PC-9 (cell line): Measurements from ENCODE around the gene CYFIP1. TPM values are rescaled to one million over a fixed set of nuclear protein-coding genes. Genes with fewer than 3 reads are reported as not detected.
"Not testable (repeated sequence)": the region's sequence is repeated elsewhere in the genome, so short reads cannot be mapped to it uniquely, and the experiment has no call there.

Experiments used
- BruUV-seq: library from RNA; stranded (reverse); fragments of 400-500 nt; replicated peaks from 2 replicates; lab custom pipeline; 2021; lab: Mats Ljungman, UMichigan
- CTCF ChIA-PET: fragments of 300-600 bp; sonication (Branson Sonifier 250); formaldehyde crosslinking; loops from one replicate; lab custom pipeline; 2022; ENCODE audit warnings: antibody characterized with exemption; lab: Charles Lee
- POLR2A ChIA-PET: fragments of 300-600 bp; sonication (Branson Sonifier 250); formaldehyde crosslinking; loops from one replicate; lab custom pipeline; 2022; ENCODE audit warnings: antibody characterized with exemption; ENCODE audit not compliant: unreplicated experiment; lab: Charles Lee
- DNase-seq, 2 experiments: peaks; one replicate each; pipeline versions ENCODE4 v3.0.0 to v3.0.0-alpha.2; 2015 to 2022; ENCODE audit warnings: mixed read lengths in 1 of 2
- H2AFZ ChIP-seq: fragments of 200-600 bp; sonication (generic); 2 replicates; pipeline ENCODE4 v1.8.1; 2017; ENCODE audit warnings: antibody characterized with exemption
- H3F3A ChIP-seq: fragments of 200-600 bp; sonication (generic); 2 replicates; pipeline ENCODE4 v1.8.1; 2017; ENCODE audit warnings: antibody characterized with exemption, mild to moderate bottlenecking, low read depth; ENCODE audit not compliant: insufficient read depth
- H3K27ac ChIP-seq: fragments of 200-600 bp; sonication (generic); 2 replicates; pipeline ENCODE4 v1.6.1; 2016; ENCODE audit warnings: mixed run types
- H3K27me3 ChIP-seq: fragments of 200-600 bp; sonication (generic); 2 replicates; pipeline ENCODE4 v1.6.1; 2016; ENCODE audit warnings: low read depth, mixed run types; ENCODE audit not compliant: insufficient read depth
- H3K36me3 ChIP-seq: fragments of 200-600 bp; sonication (generic); 2 replicates; pipeline ENCODE4 v1.6.1; 2016; ENCODE audit warnings: low read depth, mixed run types
- H3K4me1 ChIP-seq: fragments of 200-600 bp; sonication (generic); replicated peaks from 2 replicates; pipeline ENCODE4 v1.6.1; 2016; ENCODE audit warnings: mixed run types; ENCODE audit not compliant: insufficient read depth
- H3K4me2 ChIP-seq: fragments of 200-600 bp; sonication (generic); 2 replicates; pipeline ENCODE4 v1.6.1; 2017; ENCODE audit warnings: mixed run types
- H3K4me3 ChIP-seq: fragments of 200-600 bp; sonication (generic); 2 replicates; pipeline ENCODE4 v1.6.1; 2016; ENCODE audit warnings: mixed run types
- H3K79me2 ChIP-seq: fragments of 200-600 bp; sonication (generic); 2 replicates; pipeline ENCODE4 v1.6.1; 2017; ENCODE audit warnings: low read depth, mixed run types
- H3K9me2 ChIP-seq: fragments of 200-600 bp; sonication (generic); 2 replicates; pipeline ENCODE4 v1.8.1; 2017; ENCODE audit warnings: mild to moderate bottlenecking; ENCODE audit not compliant: insufficient read depth
- H3K9me3 ChIP-seq: fragments of 200-600 bp; sonication (generic); 2 replicates; pipeline ENCODE4 v1.8.1; 2016; ENCODE audit warnings: low read depth; ENCODE audit not compliant: insufficient read depth
- H4K20me1 ChIP-seq: fragments of 200-600 bp; sonication (generic); 2 replicates; pipeline ENCODE4 v1.8.1; 2017; ENCODE audit not compliant: insufficient read depth
- EZH2 ChIP-seq: fragments of 200-600 bp; sonication (generic); IDR thresholded peaks from 2 replicates; pipeline ENCODE4 v1.8.0; 2017; ENCODE audit warnings: antibody characterized with exemption, low read depth
- intact Hi-C: fragments of 100-400 bp; cut with micrococcal nuclease; formaldehyde crosslinking; loops from one replicate; pipeline ENCODE4 v1.10.0; 2022; ENCODE audit not compliant: unreplicated experiment
- total RNA-seq: library from RNA; stranded (reverse); gene quantifications from 2 replicates; pipeline ENCODE4 v1.2.3, GENCODE V29; 2021
- TF ChIP-seq, protein P1 (sequence below): fragments of 200-600 bp; sonication (generic); conservative IDR thresholded peaks from 2 replicates; pipeline ENCODE4 v1.6.1; 2017; ENCODE audit warnings: mixed run types, antibody characterized with exemption, mild to moderate bottlenecking, moderate library complexity

The CYFIP1 gene
- total RNA-seq, 1 experiment from 2014 or later = 114 TPM

DNA sequence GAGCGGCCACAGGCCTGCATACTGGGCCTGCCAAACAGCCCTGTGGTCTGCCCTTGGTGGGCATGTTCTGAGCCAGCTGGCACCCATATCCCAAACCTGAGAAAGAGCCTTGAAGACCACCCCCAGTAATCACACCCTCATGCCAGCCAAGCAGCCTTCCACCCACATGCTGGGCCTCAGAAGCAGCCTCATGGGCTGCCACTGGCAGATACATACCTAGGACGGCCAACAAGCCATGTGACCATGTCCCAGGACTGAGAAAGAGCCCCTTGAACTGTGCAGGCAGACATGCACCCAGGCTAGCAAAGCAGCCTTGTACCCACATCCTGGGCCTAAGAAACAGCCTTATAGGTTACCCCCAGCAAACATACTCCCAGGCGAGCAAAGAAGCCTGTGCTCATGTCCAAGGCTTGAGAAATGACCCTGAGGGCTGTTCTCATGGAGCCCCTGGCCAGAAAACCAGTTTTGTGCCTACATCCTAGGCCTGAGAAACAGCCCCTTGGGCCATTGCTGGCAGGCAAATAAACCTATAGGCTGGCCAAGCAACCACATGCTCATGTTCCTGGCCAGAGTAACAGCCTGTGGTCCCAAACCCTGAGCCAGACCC is 34.3 kb upstream of the CYFIP1 start:
- Histone ChIP-seq H3K27ac (no peak overlapping the region), H3K9me2 (no peaks in the 10 kb centered on the region), H3K9me3 (no peaks in the 10 kb centered on the region), H2AFZ (no peak overlapping the region), H3K79me2 (no peaks in the 10 kb centered on the region), H3K36me3 (peaks cover 5% of the 10 kb centered on the region; the same call in 1 of the 2 replicates), H4K20me1 (no peaks in the 10 kb centered on the region), H3K4me1 (no peaks in the 10 kb centered on the region), H3F3A (no peaks in the 10 kb centered on the region), H3K4me2 (no peak overlapping the region), H3K4me3 (no peak overlapping the region), H3K27me3 (no peaks in the 10 kb centered on the region)
- BruUV-seq = no TSS peak
- ChIA-PET CTCF (no interaction called here), POLR2A (no interaction called here)
- intact Hi-C loops = no loop called here
- DNase-seq = no peak
- TF ChIP-seq, protein P1, sequence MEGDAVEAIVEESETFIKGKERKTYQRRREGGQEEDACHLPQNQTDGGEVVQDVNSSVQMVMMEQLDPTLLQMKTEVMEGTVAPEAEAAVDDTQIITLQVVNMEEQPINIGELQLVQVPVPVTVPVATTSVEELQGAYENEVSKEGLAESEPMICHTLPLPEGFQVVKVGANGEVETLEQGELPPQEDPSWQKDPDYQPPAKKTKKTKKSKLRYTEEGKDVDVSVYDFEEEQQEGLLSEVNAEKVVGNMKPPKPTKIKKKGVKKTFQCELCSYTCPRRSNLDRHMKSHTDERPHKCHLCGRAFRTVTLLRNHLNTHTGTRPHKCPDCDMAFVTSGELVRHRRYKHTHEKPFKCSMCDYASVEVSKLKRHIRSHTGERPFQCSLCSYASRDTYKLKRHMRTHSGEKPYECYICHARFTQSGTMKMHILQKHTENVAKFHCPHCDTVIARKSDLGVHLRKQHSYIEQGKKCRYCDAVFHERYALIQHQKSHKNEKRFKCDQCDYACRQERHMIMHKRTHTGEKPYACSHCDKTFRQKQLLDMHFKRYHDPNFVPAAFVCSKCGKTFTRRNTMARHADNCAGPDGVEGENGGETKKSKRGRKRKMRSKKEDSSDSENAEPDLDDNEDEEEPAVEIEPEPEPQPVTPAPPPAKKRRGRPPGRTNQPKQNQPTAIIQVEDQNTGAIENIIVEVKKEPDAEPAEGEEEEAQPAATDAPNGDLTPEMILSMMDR = no peak
- TF ChIP-seq EZH2 = no peak

DNA sequence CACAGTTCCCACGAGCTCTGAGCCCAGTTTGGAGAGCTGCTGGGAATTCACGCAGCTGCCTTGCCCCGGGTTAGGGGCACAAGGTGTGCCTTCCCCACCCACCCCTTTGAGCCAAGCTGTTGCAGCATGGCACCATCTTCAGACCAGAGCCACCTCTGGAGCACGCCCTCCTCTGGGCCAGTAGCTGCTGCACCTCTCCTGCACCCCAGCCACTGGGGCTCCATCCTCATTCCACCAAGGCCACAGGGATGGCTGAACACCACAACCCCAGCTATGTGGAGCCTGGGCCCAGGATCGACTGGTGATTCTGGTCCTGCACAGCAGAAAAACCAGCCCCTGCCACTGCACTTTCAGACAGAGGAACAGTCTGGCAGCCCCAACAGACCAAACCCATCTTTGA is 33.5 kb upstream of the CYFIP1 start:
- H3K79me2 ChIP-seq = no peaks in the 10 kb centered on the region
- no peaks in the 10 kb centered on the region for H4K20me1 ChIP-seq
- H3K4me3 ChIP-seq = no peak overlapping the region

DNA sequence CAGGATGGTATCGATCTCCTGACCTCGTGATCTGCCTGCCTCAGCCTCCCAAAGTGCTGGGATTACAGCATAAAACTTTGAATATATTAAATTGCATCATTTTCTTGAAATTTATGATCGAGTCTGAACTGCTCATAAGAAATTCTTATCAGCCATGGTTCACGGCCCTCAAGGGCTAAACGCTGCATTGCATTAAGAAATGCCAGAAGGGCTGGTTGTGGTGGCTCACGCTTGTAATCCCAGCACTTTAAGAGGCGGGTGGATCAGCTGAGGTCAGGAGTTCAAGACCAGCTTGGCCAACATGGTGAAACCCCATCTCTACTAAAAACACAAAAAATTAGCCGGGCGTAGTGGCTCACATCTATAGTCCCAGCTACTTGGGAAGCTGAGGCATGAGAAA is 32.4 kb upstream of the CYFIP1 start:
- H3K27ac ChIP-seq = not testable (repeated sequence)

More for the DNA sequence above, 33.5 kb upstream of the CYFIP1 start:
- TF ChIP-seq EZH2 = no peak
- TF ChIP-seq, protein P1 = no peak
- no peak overlapping the region for H2AFZ ChIP-seq
- CTCF ChIA-PET = no interaction called here
- no peaks in the 10 kb centered on the region for H3F3A ChIP-seq
- POLR2A ChIA-PET = no interaction called here
- no TSS peak for BruUV-seq
- H3K4me2 ChIP-seq = no peak overlapping the region
- H3K4me1 ChIP-seq = no peaks in the 10 kb centered on the region
- no peak for DNase-seq
- no peaks in the 10 kb centered on the region for H3K9me3 ChIP-seq
- H3K9me2 ChIP-seq = no peaks in the 10 kb centered on the region
- intact Hi-C loops = no loop called here
- H3K27ac ChIP-seq = no peak overlapping the region
- peaks cover 5% of the 10 kb centered on the region; the same call in 1 of the 2 replicates for H3K36me3 ChIP-seq
- H3K27me3 ChIP-seq = no peaks in the 10 kb centered on the region

DNA sequence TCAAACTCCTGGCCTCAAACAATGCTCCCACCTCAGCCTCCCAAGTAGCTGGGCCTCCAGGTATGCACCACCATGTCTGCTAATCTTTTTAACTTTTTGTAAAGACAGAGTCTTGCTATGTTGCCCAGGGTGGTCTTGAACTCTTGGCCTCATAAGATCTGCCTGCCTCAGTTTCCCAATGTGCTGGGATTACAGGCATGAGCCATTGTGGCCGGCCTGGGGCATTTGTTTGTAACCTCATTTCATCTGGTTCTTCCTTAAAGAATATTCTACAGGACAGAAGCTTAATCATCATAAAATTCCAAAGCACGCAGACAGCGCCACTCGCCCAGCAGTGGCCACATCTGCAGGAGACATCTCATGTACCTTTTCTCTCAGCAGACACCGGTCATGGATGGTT is 23.6 kb upstream of the CYFIP1 start:
- H3K9me2 ChIP-seq = no peaks in the 10 kb centered on the region
- H3K9me3 ChIP-seq = no peaks in the 10 kb centered on the region
- H3K27me3 ChIP-seq = no peaks in the 10 kb centered on the region
- H3K4me3 ChIP-seq = no peak overlapping the region
- BruUV-seq = no TSS peak
- POLR2A ChIA-PET = no interaction called here
- no peak for DNase-seq
- TF ChIP-seq EZH2 = no peak
- TF ChIP-seq, protein P1 = no peak
- no peak overlapping the region for H3K27ac ChIP-seq
- H3K36me3 ChIP-seq = 0 out of 2 replicates have a peak, but pooled peaks cover 3% of the 10 kb centered on the region
- CTCF ChIA-PET = no interaction called here
- no peak overlapping the region for H3K4me2 ChIP-seq
- no peaks in the 10 kb centered on the region for H3K79me2 ChIP-seq
- no peaks in the 10 kb centered on the region for H4K20me1 ChIP-seq
- H3K4me1 ChIP-seq = no peaks in the 10 kb centered on the region
- no peaks in the 10 kb centered on the region for H3F3A ChIP-seq
- intact Hi-C loops = no loop called here
- no peak overlapping the region for H2AFZ ChIP-seq

More for the DNA sequence above, 32.4 kb upstream of the CYFIP1 start:
- BruUV-seq, H3K9me2 ChIP-seq, H3K9me3 ChIP-seq, DNase-seq, H3F3A ChIP-seq, H3K27me3 ChIP-seq, CTCF ChIA-PET, H3K4me1 ChIP-seq, H4K20me1 ChIP-seq, intact Hi-C loops, H2AFZ ChIP-seq, H3K4me3 ChIP-seq, H3K36me3 ChIP-seq, H3K79me2 ChIP-seq, H3K4me2 ChIP-seq, POLR2A ChIA-PET: not testable (repeated sequence)
